Vagina (tissue), 2 donors: ENCODE measurements around the gene CAPN1.

Source experiments
- POLR2A ChIP-seq, 2 donors: fragments of 450-650 bp; IDR thresholded peaks; one replicate each; pipeline ENCODE4 v1.6.1; 2017; ENCODE audit warnings: antibody characterized with exemption in 2 of 2, mild to moderate bottlenecking in 2 of 2, moderate library complexity in 2 of 2
- POLR2AphosphoS5 ChIP-seq, 2 donors: sonication (generic); formaldehyde crosslinking; IDR thresholded peaks; one replicate each; pipeline ENCODE4 v1.9.0; 2017; ENCODE audit warnings: antibody characterized with exemption in 2 of 2, mild to moderate bottlenecking in 2 of 2, low read depth in 1 of 2; ENCODE audit not compliant: insufficient read depth in 1 of 2
- TF ChIP-seq, protein P1 (sequence below), 3 experiments: fragments of 450-650 bp in 2 of 3; fragments of 200-600 bp in 1 of 3; sonication (generic) in 1 of 3; IDR thresholded peaks; one replicate each; pipeline ENCODE4 v1.5.1; 2017 to 2019; ENCODE audit warnings: antibody characterized with exemption in 3 of 3, mild to moderate bottlenecking in 2 of 3, moderate library complexity in 2 of 3

DNA sequence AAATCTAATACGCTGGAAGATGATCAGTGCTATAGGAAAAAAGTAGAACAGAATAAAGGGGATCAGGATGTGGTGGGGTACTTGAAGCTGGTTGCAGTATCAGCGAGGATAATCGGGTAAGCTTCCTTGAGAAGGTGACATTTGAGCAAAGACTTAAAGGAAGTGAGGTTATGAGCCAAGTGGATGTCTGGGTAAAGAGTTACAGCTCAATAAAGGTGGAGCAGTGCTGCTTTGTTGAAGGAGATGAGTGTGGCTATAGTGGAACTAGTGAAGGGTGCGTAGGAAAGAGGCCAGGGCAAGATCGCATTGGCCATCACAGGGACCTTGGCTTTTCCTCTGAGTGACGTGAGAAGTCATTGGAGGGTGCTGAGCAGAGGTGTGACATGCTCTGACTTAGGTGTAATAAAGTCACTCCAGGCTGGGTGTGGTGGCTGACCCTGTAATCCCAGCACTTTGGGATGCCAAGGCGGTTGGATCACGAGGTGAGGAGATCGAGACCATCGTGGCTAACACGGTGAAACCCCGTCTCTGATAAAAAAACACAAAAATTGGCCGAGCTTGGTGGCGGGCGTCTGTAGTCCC lies 45.1 kb upstream of the CAPN1 start:
- TF ChIP-seq, protein P1, sequence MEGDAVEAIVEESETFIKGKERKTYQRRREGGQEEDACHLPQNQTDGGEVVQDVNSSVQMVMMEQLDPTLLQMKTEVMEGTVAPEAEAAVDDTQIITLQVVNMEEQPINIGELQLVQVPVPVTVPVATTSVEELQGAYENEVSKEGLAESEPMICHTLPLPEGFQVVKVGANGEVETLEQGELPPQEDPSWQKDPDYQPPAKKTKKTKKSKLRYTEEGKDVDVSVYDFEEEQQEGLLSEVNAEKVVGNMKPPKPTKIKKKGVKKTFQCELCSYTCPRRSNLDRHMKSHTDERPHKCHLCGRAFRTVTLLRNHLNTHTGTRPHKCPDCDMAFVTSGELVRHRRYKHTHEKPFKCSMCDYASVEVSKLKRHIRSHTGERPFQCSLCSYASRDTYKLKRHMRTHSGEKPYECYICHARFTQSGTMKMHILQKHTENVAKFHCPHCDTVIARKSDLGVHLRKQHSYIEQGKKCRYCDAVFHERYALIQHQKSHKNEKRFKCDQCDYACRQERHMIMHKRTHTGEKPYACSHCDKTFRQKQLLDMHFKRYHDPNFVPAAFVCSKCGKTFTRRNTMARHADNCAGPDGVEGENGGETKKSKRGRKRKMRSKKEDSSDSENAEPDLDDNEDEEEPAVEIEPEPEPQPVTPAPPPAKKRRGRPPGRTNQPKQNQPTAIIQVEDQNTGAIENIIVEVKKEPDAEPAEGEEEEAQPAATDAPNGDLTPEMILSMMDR (IDR thresholded peaks at IDR 0.05) = no peak
- TF ChIP-seq POLR2A (IDR thresholded peaks at IDR 0.05) (no peak), POLR2AphosphoS5 (IDR thresholded peaks at IDR 0.05; ENCODE audit: insufficient read depth in 1 of 2, low read depth in 1 of 2) (no peak)
